Activated CD8-positive, alpha-beta T cell treated with anti-CD3 and anti-CD28 coated beads for 36 hours (primary cell): ENCODE results near the gene MIF4GD. TPM values are rescaled to one million over a fixed set of nuclear protein-coding genes. Genes with fewer than 3 reads are reported as not detected.

Experiments
- ATAC-seq: fragments of 200-7000 bp; cut with Tn5 transposase; one replicate; pipeline ENCODE4 v1.10.0; 2021; ENCODE audit warnings: mild to moderate bottlenecking, moderate library complexity
- CTCF ChIA-PET: fragments of 350-600 bp; sonication (Branson Sonifier 250); formaldehyde crosslinking; loops from one replicate; lab custom pipeline; 2021; ENCODE audit warnings: antibody characterized with exemption; lab: Charles Lee
- POLR2A ChIA-PET: fragments of 350-600 bp; sonication (Branson Sonifier 250); formaldehyde crosslinking; loops from one replicate; lab custom pipeline; 2021; ENCODE audit warnings: antibody characterized with exemption; lab: Charles Lee
- DNase-seq: peaks from one replicate; pipeline ENCODE4 v3.0.0-alpha.2; 2020
- H3K27ac Mint-ChIP-seq: one replicate; pipeline ENCODE4 v1.8.0; 2021; ENCODE audit warnings: mild to moderate bottlenecking, mixed read lengths
- H3K27me3 Mint-ChIP-seq: one replicate; pipeline ENCODE4 v1.8.0; 2021; ENCODE audit warnings: mixed read lengths
- H3K36me3 Mint-ChIP-seq: one replicate; pipeline ENCODE4 v1.8.0; 2021; ENCODE audit warnings: low read depth, mixed read lengths
- H3K4me1 Mint-ChIP-seq: one replicate; pipeline ENCODE4 v1.8.0; 2021; ENCODE audit warnings: low read depth, mixed read lengths
- H3K4me3 Mint-ChIP-seq: one replicate; pipeline ENCODE4 v1.8.0; 2021; ENCODE audit warnings: mild to moderate bottlenecking, moderate library complexity, mixed read lengths
- H3K9me3 Mint-ChIP-seq: one replicate; pipeline ENCODE4 v1.8.0; 2021; ENCODE audit warnings: mixed read lengths
- CTCF ChIP-seq: fragments of 200-600 bp; IDR thresholded peaks from one replicate; pipeline ENCODE4 v1.8.0; 2022; ENCODE audit warnings: antibody characterized with exemption, mild to moderate bottlenecking
- intact Hi-C: fragments of 100-400 bp; cut with micrococcal nuclease; formaldehyde crosslinking; loops from one replicate; pipeline ENCODE4 v1.10.0; 2022
- total RNA-seq, 2 experiments: library from RNA; stranded (reverse); gene quantifications; one replicate each; pipeline ENCODE4 v1.2.3, GENCODE V29; 2021

Gene MIF4GD
- total RNA-seq, 2 experiments from 2014 or later: 42.4 to 43.8 TPM

GRCh38 chr17:75232786-75233185 lies 38.2 kb downstream of the MIF4GD start:
- H3K9me3 Mint-ChIP-seq: no peaks in the 10 kb centered on the region
- DNase-seq (no peak), ATAC-seq (no peak)
- ChIA-PET POLR2A (interaction anchor here (1.0 to 1.4 kb wide), 2 partner anchors 28 to 38 kb away, joined by 3 to 4 read pairs; partner anchors contain the start of gene MIF4GD), CTCF (interaction anchor here (1.2 kb wide), 1 partner anchor 400 kb away, joined by 3 read pairs; the partner anchor contains the start of gene SMIM5)
- peaks cover 39% of the 10 kb centered on the region for H3K36me3 Mint-ChIP-seq
- intact Hi-C loops: no loop called here
- H3K4me3 Mint-ChIP-seq: no peak overlapping the region
- no peak overlapping the region for H3K27ac Mint-ChIP-seq
- no peak for TF ChIP-seq CTCF
- no peaks in the 10 kb centered on the region for H3K4me1 Mint-ChIP-seq
- no peaks in the 10 kb centered on the region for H3K27me3 Mint-ChIP-seq

- intact Hi-C loops: no loop called here
- POLR2A ChIA-PET: interaction anchor here (1.0 to 1.5 kb wide), 3 partner anchors 29 to 62 kb away, joined by 3 to 4 read pairs (median 4); partner anchors contain the start of gene MIF4GD
- no peaks in the 10 kb centered on the region for H3K4me1 Mint-ChIP-seq
- H3K9me3 Mint-ChIP-seq: no peaks in the 10 kb centered on the region
- no peak overlapping the region for H3K4me3 Mint-ChIP-seq
- no peaks in the 10 kb centered on the region for H3K27me3 Mint-ChIP-seq
- no peak for TF ChIP-seq CTCF
- CTCF ChIA-PET: interaction anchor here (4.8 kb wide), 1 partner anchor 9 kb away, joined by 54 read pairs; no protein-coding TSS in a partner anchor
- H3K36me3 Mint-ChIP-seq: peaks cover 38% of the 10 kb centered on the region
- H3K27ac Mint-ChIP-seq: no peak overlapping the region
- DNase-seq: no peak
- ATAC-seq: no peak
These were observed 39.1 kb downstream of the MIF4GD start for GRCh38 chr17:75231741-75232464.

- peaks cover 36% of the 10 kb centered on the region for H3K36me3 Mint-ChIP-seq
- no peaks in the 10 kb centered on the region for H3K9me3 Mint-ChIP-seq
- H3K4me1 Mint-ChIP-seq: no peaks in the 10 kb centered on the region
- TF ChIP-seq CTCF: no peak
- no peak for DNase-seq
- intact Hi-C loops: no loop called here
- no peaks in the 10 kb centered on the region for H3K27me3 Mint-ChIP-seq
- no peak overlapping the region for H3K4me3 Mint-ChIP-seq
- ChIA-PET POLR2A (interaction anchor here (0.8 to 1.6 kb wide), 3 partner anchors 9 to 61 kb away, joined by 4 read pairs; no protein-coding TSS in a partner anchor), CTCF (interaction anchor here (1.5 to 4.8 kb wide), 4 partner anchors 10 to 117 kb away, joined by 3 to 54 read pairs (median 5); no protein-coding TSS in a partner anchor)
- no peak for ATAC-seq
- H3K27ac Mint-ChIP-seq: no peak overlapping the region
These were observed 40.0 kb downstream of the MIF4GD start for GRCh38 chr17:75231071-75231470.

GRCh38 chr17:75228847-75229246 lies 42.2 kb downstream of the MIF4GD start:
- POLR2A ChIA-PET: interaction anchor here (0.9 to 1.6 kb wide), 6 partner anchors 8 to 42 kb away, joined by 3 to 9 read pairs (median 5); partner anchors contain the start of gene MIF4GD
- CTCF ChIA-PET: interaction anchor here (1.1 to 4.8 kb wide), 7 partner anchors 8 to 184 kb away, joined by 3 to 54 read pairs (median 5); no protein-coding TSS in a partner anchor
- DNase-seq (no peak), ATAC-seq (no peak)
- H3K27ac Mint-ChIP-seq: no peak overlapping the region
- no peak overlapping the region for H3K4me3 Mint-ChIP-seq
- H3K4me1 Mint-ChIP-seq: no peaks in the 10 kb centered on the region
- H3K27me3 Mint-ChIP-seq: no peaks in the 10 kb centered on the region
- peaks cover 30% of the 10 kb centered on the region for H3K36me3 Mint-ChIP-seq
- no peak for TF ChIP-seq CTCF
- H3K9me3 Mint-ChIP-seq: no peaks in the 10 kb centered on the region
- intact Hi-C loops: no loop called here
